ENCODE measurements around the gene ATG5. TPM values are rescaled to one million over a fixed set of nuclear protein-coding genes. Genes with fewer than 3 reads are reported as not detected.

The ATG5 gene
- total and polyA plus RNA-seq, 2 donors from 2014 or later = 26.5 to 31.6 TPM

GRCh38 chr6:106363401-106364138 is 38.0 kb upstream of the ATG5 start:
- DNase-seq (no peak), FAIRE-seq (no peak)
- H3K27me3 ChIP-seq (ENCODE audit: control insufficient read depth, insufficient read depth, low read length) = no peaks in the 10 kb centered on the region
- intact Hi-C loops (cut with DNase I) = no loop called here
- H3K4me3 ChIP-seq (ENCODE audit: low read length in 3 of 3) = no peak overlapping the region
- H3K9ac ChIP-seq (ENCODE audit: low read length in 3 of 3) = no peak overlapping the region
- H3K27ac ChIP-seq (ENCODE audit: low read depth in 2 of 2, low read length in 2 of 2) = no peak overlapping the region
- H3K36me3 ChIP-seq (ENCODE audit: control insufficient read depth in 2 of 3, insufficient read depth in 3 of 3, low read length in 3 of 3) = no peaks in the 10 kb centered on the region
- TF ChIP-seq, protein P1, sequence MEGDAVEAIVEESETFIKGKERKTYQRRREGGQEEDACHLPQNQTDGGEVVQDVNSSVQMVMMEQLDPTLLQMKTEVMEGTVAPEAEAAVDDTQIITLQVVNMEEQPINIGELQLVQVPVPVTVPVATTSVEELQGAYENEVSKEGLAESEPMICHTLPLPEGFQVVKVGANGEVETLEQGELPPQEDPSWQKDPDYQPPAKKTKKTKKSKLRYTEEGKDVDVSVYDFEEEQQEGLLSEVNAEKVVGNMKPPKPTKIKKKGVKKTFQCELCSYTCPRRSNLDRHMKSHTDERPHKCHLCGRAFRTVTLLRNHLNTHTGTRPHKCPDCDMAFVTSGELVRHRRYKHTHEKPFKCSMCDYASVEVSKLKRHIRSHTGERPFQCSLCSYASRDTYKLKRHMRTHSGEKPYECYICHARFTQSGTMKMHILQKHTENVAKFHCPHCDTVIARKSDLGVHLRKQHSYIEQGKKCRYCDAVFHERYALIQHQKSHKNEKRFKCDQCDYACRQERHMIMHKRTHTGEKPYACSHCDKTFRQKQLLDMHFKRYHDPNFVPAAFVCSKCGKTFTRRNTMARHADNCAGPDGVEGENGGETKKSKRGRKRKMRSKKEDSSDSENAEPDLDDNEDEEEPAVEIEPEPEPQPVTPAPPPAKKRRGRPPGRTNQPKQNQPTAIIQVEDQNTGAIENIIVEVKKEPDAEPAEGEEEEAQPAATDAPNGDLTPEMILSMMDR (IDR thresholded peaks at IDR 0.05; ENCODE audit: borderline replicate concordance, extremely low read depth, insufficient read depth) = no peak
- peaks cover 0 to 4% (median 2%) of the 10 kb centered on the region in 3 donors for H3K4me1 ChIP-seq (ENCODE audit: control insufficient read depth in 2 of 3, insufficient read depth in 2 of 3, low read depth in 1 of 3, low read length in 3 of 3)
- no peaks in the 10 kb centered on the region for H3K9me3 ChIP-seq (ENCODE audit: control insufficient read depth in 2 of 3, insufficient read depth in 1 of 3, low read length in 3 of 3)

GRCh38 chr6:106360989-106361430 is 35.5 kb upstream of the ATG5 start:
- H3K27ac ChIP-seq (ENCODE audit: low read depth in 2 of 2, low read length in 2 of 2) = peak overlapping the region; percentile 33 to 41
- peaks cover 0 to 4% (median 2%) of the 10 kb centered on the region in 3 donors for H3K4me1 ChIP-seq (ENCODE audit: control insufficient read depth in 2 of 3, insufficient read depth in 2 of 3, low read depth in 1 of 3, low read length in 3 of 3)
- no peak for FAIRE-seq
- intact Hi-C loops (cut with DNase I) = no loop called here
- H3K27me3 ChIP-seq (ENCODE audit: control insufficient read depth, insufficient read depth, low read length) = no peaks in the 10 kb centered on the region
- H3K9me3 ChIP-seq (ENCODE audit: control insufficient read depth in 2 of 3, insufficient read depth in 1 of 3, low read length in 3 of 3) = no peaks in the 10 kb centered on the region
- TF ChIP-seq, protein P1 (IDR thresholded peaks at IDR 0.05; ENCODE audit: borderline replicate concordance, extremely low read depth, insufficient read depth) = no peak
- DNase-seq = peak; percentile 41 to 75 (median 47)
- peak overlapping the region in 2 of 3 donors; percentile 20 to 58 for H3K9ac ChIP-seq (ENCODE audit: low read length in 3 of 3)
- peak overlapping the region; percentile 42 to 55 (median 55) for H3K4me3 ChIP-seq (ENCODE audit: low read length in 3 of 3)
- no peaks in the 10 kb centered on the region for H3K36me3 ChIP-seq (ENCODE audit: control insufficient read depth in 2 of 3, insufficient read depth in 3 of 3, low read length in 3 of 3)

GRCh38 chr6:106360410-106360988 is 34.9 kb upstream of the ATG5 start, which contains the start of gene CRYBG1:
TSS of gene CRYBG1 (plus strand) at chr6:106360717. CDS start at chr6:106360909, 192 bp downstream.
- TF ChIP-seq, protein P1 (IDR thresholded peaks at IDR 0.05; ENCODE audit: borderline replicate concordance, extremely low read depth, insufficient read depth) = peak; percentile 81
- Histone ChIP-seq H3K27me3 (ENCODE audit: control insufficient read depth, insufficient read depth, low read length) (no peaks in the 10 kb centered on the region), H3K4me3 (ENCODE audit: low read length in 3 of 3) (peak within 1 kb of the TSS; percentile 42 to 55 (median 55))

More at GRCh38 chr6:106360410-106360988, 34.9 kb upstream of the ATG5 start, which contains the start of gene CRYBG1:
- intact Hi-C loops (cut with DNase I) = no loop called here
- FAIRE-seq = no peak
- peak; percentile 80 to 90 (median 83) for DNase-seq
- Histone ChIP-seq H3K9ac (ENCODE audit: low read length in 3 of 3) (peak within 1 kb of the TSS; percentile 11 to 58 (median 20)), H3K36me3 (ENCODE audit: control insufficient read depth in 2 of 3, insufficient read depth in 3 of 3, low read length in 3 of 3) (no peaks in the 10 kb centered on the region), H3K9me3 (ENCODE audit: control insufficient read depth in 2 of 3, insufficient read depth in 1 of 3, low read length in 3 of 3) (no peaks in the 10 kb centered on the region), H3K27ac (ENCODE audit: low read depth in 2 of 2, low read length in 2 of 2) (peak within 1 kb of the TSS; percentile 33 to 41), H3K4me1 (ENCODE audit: control insufficient read depth in 2 of 3, insufficient read depth in 2 of 3, low read depth in 1 of 3, low read length in 3 of 3) (peaks cover 0 to 4% (median 2%) of the 10 kb centered on the region in 3 donors)

Data from kidney (tissue), 14 donors.